NT2/D1 (cell line): ENCODE measurements around the gene ADGRD1.

Experiments used
- SUZ12 ChIP-seq: IDR thresholded peaks from 2 replicates; pipeline ENCODE4 v1.6.1; 2011; ENCODE audit not compliant: insufficient read length, insufficient read depth; ENCODE audit errors: extremely low read depth
- YY1 ChIP-seq: IDR thresholded peaks from 2 replicates; pipeline ENCODE4 v1.6.1; 2011; ENCODE audit not compliant: insufficient read length, insufficient read depth
- ZNF274 ChIP-seq: IDR thresholded peaks from 2 replicates; pipeline ENCODE4 v1.6.1; 2011; ENCODE audit warnings: mild to moderate bottlenecking, low read depth, low read length

DNA sequence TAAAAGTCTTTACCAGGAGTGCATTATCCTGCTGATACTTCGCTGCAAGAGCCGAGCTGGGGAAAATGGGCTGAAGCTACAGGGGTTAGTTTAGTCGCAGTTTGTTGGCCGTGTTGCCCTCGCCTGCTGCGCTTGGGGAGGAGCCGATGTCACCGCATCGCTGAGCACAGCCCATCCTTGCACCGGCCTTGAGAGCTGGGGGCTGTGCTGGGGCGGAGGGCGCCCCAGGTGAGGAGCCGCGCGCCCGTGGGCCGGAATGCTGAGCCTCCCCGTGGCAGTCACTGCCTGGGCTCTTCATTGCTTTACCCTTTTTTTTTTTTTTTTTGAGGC is 50.0 kb downstream of the ADGRD1 start:
- TF ChIP-seq YY1 (no peak), ZNF274 (no peak), SUZ12 (no peak)
